RWPE2 (cell line): ENCODE measurements around the gene BEND3.
"Not testable (repeated sequence)": the region's sequence is repeated elsewhere in the genome, so short reads cannot be mapped to it uniquely, and the experiment has no call there.

Experiments used
- ATAC-seq: fragments of 200-7000 bp; cut with Tn5 transposase; 3 replicates; pipeline ENCODE4 v1.9.1; 2021; ENCODE audit warnings: low read depth
- DNase-seq: peaks from one replicate; pipeline ENCODE4 v3.0.0-alpha.2; 2020; ENCODE audit warnings: low spot score
- H3K27ac ChIP-seq: fragments of 450-650 bp; 2 replicates; pipeline ENCODE4 v1.5.1; 2017; ENCODE audit warnings: mild to moderate bottlenecking; ENCODE audit not compliant: poor library complexity, severe bottlenecking
- H3K27me3 ChIP-seq: fragments of 250-450 bp; sonication (Bioruptor Pico); 2 replicates; pipeline ENCODE4 v1.5.1; 2021; ENCODE audit warnings: mild to moderate bottlenecking, moderate library complexity; ENCODE audit not compliant: insufficient read depth, poor library complexity, severe bottlenecking
- H3K36me3 ChIP-seq: fragments of 250-450 bp; sonication (Bioruptor Pico); 2 replicates; pipeline ENCODE4 v1.5.1; 2020; ENCODE audit warnings: low read depth, mild to moderate bottlenecking, moderate library complexity
- H3K4me1 ChIP-seq: fragments of 250-450 bp; sonication (Bioruptor Pico); 2 replicates; pipeline ENCODE4 v1.5.1; 2021; ENCODE audit warnings: mild to moderate bottlenecking, moderate library complexity; ENCODE audit not compliant: insufficient read depth, poor library complexity, severe bottlenecking
- H3K4me3 ChIP-seq: fragments of 250-450 bp; sonication (Bioruptor Pico); 2 replicates; pipeline ENCODE4 v1.5.1; 2021; ENCODE audit warnings: mild to moderate bottlenecking, moderate library complexity; ENCODE audit not compliant: severe bottlenecking
- H3K9me3 ChIP-seq: fragments of 250-450 bp; sonication (Bioruptor Pico); 2 replicates; pipeline ENCODE4 v1.5.1; 2021; ENCODE audit warnings: mild to moderate bottlenecking, moderate library complexity; ENCODE audit not compliant: severe bottlenecking
- TF ChIP-seq, protein P1 (sequence below): fragments of 450-650 bp; IDR thresholded peaks from one replicate; pipeline ENCODE4 v1.5.1; 2017; ENCODE audit warnings: mild to moderate bottlenecking, moderate library complexity; ENCODE audit not compliant: poor library complexity, severe bottlenecking

BEND3 gene

DNA sequence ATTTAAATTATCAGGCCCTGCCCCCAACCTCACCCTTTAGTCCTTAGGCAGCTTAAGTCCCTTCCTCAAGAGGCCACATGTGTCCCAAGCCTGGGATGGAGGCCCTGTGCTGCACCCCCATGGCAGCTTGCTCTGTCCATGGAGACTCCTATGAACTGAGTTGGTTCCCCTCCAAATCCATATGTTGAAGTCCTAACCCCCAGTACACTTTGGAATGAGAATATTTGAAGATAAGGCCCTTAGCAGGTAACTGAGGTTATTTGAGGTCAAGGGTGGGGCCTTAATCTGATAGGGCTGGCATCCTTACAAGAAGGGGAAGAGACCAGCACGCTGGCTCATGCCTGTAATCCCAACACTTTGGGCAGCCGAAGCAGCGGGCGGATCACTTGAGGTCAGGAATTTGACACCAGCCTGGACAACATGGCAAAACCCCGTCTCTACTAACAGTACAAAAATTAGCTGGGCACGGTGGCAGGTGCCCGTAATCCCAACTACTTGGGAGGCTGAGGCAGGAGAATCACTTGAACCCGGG is 6.7 kb upstream of the BEND3 start:
- TF ChIP-seq, protein P1, sequence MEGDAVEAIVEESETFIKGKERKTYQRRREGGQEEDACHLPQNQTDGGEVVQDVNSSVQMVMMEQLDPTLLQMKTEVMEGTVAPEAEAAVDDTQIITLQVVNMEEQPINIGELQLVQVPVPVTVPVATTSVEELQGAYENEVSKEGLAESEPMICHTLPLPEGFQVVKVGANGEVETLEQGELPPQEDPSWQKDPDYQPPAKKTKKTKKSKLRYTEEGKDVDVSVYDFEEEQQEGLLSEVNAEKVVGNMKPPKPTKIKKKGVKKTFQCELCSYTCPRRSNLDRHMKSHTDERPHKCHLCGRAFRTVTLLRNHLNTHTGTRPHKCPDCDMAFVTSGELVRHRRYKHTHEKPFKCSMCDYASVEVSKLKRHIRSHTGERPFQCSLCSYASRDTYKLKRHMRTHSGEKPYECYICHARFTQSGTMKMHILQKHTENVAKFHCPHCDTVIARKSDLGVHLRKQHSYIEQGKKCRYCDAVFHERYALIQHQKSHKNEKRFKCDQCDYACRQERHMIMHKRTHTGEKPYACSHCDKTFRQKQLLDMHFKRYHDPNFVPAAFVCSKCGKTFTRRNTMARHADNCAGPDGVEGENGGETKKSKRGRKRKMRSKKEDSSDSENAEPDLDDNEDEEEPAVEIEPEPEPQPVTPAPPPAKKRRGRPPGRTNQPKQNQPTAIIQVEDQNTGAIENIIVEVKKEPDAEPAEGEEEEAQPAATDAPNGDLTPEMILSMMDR: no peak
- H3K9me3 ChIP-seq: no peaks in the 10 kb centered on the region
- no peaks in the 10 kb centered on the region for H3K4me1 ChIP-seq
- no peak for ATAC-seq
- DNase-seq: no peak
- H3K36me3 ChIP-seq: no peaks in the 10 kb centered on the region
- no peak overlapping the region for H3K27ac ChIP-seq
- H3K27me3 ChIP-seq: no peaks in the 10 kb centered on the region
- H3K4me3 ChIP-seq: no peak overlapping the region

DNA sequence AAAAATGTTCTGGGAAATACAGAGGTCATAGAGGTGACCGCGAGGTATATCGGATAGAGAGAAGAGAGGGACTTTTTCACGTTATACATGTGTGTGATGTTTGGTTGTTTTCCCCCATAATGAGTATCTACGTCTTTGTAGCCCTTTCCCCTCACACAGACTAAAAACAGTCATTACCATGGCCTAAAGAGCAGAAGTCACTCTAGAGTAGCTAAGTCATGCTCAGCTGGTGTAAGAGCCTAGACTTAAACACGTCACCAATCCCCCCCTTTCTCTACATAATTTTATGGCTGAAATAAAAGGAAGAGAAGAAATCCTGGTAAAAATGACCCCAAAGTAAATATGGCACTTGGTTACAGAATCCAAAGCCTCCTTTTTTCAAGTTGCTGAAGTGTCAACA is 6.0 kb upstream of the BEND3 start:
- TF ChIP-seq, protein P1: no peak
- Histone ChIP-seq H3K27ac (no peak overlapping the region), H3K36me3 (no peaks in the 10 kb centered on the region), H3K4me1 (peaks cover 1% of the 10 kb centered on the region), H3K9me3 (no peaks in the 10 kb centered on the region), H3K27me3 (no peaks in the 10 kb centered on the region), H3K4me3 (no peak overlapping the region)
- DNase-seq (no peak), ATAC-seq (no peak)

DNA sequence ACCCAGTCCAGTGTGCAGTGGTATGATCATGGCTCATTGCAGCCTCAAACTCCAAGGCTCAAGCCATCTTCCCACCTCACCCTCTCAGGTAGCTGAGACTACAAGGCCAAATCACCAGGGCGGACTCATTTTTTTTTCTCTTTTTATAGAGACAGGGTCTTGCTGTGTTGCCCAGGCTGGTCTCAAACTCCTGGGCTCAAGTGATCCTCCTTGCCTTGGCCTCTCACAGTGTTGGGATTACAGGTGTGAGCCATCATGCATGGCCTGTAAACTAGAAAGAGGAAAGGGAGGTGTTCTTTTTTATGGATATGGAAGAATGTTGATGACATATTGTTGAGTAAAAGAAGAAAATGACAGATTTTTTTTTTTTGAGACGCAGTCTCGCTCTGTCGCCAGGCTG is 5.1 kb upstream of the BEND3 start:
- ATAC-seq (no peak), DNase-seq (no peak)
- Histone ChIP-seq H3K9me3 (no peaks in the 10 kb centered on the region), H3K4me1 (peaks cover 4% of the 10 kb centered on the region), H3K27ac (no peak overlapping the region), H3K36me3 (no peaks in the 10 kb centered on the region), H3K27me3 (no peaks in the 10 kb centered on the region), H3K4me3 (no peak overlapping the region)
- TF ChIP-seq, protein P1: no peak

DNA sequence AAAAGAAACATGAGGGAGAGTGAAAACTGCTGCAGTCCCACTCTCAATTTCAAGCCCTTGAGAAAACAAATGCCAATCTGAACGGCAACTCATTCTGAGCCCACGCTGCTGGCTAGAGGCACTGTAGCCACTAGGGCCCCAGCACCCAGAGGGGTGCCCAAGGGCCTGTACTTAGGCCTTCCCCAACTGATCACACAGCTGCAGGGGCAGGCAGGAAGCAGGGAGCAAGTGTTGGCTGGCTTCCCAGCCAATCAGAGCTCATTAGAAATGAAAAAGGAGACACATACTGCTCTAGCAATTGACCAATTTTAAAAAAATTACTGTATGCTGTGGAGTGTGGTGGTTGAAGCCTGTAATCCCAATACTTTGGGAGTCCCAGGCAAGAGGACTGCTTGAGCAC is 3.7 kb upstream of the BEND3 start:
- no peak for DNase-seq

DNA sequence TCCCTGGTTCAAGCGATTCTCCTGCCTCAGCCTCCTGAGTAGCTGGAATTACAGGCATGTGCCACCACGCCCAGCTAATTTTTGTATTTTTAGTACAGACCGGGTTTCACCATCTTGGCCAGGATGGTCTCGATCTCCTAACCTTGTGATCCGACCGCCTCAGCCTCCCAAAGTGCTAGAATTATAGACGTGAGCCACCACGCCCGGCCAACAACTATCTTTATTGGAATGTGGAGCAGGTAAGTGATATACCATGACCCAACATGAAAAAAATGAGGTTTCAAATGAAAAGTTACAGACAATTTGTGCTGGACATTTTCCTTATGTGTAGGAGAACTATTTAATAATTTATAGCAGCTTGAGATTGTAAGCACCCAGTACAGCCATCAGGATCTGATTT is 3.2 kb upstream of the BEND3 start:
- H3K36me3 ChIP-seq, H3K27ac ChIP-seq, H3K4me1 ChIP-seq, ATAC-seq, H3K9me3 ChIP-seq, DNase-seq, H3K27me3 ChIP-seq, H3K4me3 ChIP-seq: not testable (repeated sequence)

More for the DNA sequence above, 3.7 kb upstream of the BEND3 start:
- no peaks in the 10 kb centered on the region for H3K36me3 ChIP-seq
- H3K27me3 ChIP-seq: no peaks in the 10 kb centered on the region
- TF ChIP-seq, protein P1: no peak
- peaks cover 4% of the 10 kb centered on the region for H3K4me1 ChIP-seq
- no peak overlapping the region for H3K27ac ChIP-seq
- no peaks in the 10 kb centered on the region for H3K9me3 ChIP-seq
- ATAC-seq: no peak
- no peak overlapping the region for H3K4me3 ChIP-seq
